ENCODE measurements around the gene ZNF773.
"Not testable (repeated sequence)": the region's sequence is repeated elsewhere in the genome, so short reads cannot be mapped to it uniquely, and the experiment has no call there.

The ZNF773 gene

DNA sequence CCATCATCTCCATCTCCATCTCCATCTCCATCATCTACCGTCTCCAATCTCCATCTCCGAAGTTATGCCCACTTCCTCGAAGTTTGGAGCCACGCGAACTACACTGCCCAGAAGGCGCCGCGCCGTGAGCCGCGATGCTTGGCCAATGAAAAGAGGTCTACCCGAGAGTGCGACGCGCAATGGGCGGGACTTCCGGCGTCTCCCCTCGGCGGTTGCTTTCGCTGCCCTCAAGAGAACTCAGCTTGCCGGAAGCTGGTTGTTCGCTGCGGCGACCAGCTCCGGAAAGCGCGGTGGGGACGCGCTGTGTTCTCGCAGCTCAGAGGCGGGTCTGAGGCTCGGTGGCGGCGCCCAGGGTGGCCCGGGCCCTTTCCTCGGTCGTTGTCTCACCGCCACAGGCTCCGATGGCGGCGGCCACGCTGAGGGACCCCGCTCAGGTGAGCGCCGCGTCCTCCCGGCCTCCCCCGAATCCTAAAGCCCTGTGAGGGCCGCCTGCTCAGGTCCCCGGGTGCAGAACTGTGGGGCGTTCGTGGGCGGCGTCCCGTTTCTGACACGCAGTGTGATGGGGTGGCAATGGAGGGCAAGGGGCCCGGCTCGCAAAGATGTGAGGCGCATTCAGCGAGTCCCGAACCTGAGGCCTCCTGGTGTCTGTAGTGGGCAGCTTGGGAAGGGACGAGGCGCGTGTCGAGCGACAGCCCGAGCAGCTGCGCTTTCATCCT lies at the start of gene ZNF773:
TSS of gene ZNF773 (plus strand) at position 259 of the 716 bp plus-strand sequence. CDS start at position 402, 143 bp downstream.
- DNase-seq = peak; percentile 44

DNA sequence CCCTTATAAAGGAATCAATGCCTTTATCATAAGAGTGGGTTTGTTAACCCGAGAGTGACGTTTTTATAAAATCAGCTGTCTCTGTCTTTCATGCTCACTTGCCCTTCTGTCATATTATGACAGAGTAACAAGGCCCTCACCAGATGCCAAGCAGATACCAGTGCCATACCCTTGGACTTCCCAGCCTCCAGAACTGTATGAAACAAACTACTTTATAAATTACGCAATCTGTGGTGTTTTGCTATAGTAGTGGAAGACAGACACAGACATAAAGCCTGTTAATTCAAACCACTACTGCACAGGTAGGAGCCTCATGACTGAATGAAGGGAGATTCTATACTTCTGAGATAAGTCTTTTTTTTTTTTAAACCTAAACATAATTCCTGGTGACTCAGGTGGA lies 47.4 kb upstream of the ZNF773 start:
- no peak for DNase-seq

DNA sequence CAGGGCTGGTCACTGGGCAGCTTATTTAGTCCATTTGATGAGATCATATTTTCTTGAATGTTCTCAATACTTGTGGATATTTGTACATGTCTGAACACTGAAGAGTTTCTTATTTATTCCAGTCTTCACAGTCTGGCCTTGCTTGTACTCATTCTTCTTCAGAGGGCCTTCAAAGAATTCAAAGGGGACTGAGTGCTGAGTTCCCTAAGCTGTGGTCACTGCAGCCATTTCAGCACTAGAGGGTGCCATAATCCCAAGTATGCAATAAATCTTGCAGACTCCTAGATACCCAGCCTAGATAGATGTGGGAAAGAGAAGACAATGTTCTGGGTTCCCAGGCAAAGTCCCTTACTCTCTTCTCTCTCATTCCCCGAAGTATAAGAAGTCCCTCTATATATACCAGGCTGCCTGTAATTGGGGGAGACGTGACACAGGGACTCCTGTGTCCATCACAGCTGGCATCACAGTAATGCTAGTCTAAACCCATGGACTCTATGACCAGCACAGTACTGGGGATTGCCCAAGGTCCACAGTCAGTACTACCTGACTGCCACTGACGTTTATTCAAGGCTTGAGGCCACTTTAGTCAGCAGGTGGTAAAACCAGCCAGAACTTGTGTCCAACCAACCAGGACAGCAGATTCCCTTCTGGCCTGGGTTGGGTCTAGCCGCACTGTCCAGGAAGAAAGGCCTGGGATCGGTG lies 33.9 kb upstream of the ZNF773 start:
- DNase-seq = no peak

DNA sequence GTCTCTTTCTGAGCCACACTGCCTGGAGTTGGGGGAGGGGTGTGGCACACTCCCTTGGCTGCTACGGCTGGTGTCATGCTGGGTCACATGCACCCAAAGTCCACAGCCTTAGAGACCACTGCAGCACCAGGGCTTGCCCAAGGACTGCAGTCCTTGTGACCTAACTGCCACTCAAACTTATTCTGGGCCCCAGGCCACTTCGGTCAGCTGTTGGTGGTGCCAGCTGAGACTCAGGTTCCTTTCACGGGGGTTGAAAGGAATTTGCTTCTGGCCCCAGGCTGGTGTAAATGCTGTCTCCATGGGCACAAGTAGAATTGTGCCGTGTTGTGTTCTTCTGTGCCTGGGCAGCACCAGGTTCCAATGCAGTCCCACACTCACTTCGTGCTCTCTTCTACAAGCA lies 33.2 kb upstream of the ZNF773 start:
- no peak for DNase-seq

DNA sequence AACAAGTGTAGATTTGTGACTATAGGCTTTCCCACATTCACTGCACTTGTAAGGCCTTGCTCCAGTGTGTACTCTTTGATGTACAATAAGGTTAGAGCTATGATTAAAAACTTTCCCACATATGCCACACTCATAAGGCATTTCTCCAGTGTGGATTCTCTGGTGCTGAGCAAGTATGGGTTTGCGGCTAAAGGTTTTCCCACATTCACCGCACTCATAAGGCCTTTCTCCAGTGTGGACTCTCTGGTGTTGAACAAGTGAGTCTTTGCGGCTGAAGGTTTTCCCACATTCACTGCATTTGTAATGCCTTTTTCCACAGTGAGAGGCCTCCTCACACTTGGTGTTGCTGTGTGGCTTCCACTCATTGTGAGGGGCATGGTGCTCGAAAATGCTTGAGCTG lies 26.1 kb upstream of the ZNF773 start:
- DNase-seq = no peak

DNA sequence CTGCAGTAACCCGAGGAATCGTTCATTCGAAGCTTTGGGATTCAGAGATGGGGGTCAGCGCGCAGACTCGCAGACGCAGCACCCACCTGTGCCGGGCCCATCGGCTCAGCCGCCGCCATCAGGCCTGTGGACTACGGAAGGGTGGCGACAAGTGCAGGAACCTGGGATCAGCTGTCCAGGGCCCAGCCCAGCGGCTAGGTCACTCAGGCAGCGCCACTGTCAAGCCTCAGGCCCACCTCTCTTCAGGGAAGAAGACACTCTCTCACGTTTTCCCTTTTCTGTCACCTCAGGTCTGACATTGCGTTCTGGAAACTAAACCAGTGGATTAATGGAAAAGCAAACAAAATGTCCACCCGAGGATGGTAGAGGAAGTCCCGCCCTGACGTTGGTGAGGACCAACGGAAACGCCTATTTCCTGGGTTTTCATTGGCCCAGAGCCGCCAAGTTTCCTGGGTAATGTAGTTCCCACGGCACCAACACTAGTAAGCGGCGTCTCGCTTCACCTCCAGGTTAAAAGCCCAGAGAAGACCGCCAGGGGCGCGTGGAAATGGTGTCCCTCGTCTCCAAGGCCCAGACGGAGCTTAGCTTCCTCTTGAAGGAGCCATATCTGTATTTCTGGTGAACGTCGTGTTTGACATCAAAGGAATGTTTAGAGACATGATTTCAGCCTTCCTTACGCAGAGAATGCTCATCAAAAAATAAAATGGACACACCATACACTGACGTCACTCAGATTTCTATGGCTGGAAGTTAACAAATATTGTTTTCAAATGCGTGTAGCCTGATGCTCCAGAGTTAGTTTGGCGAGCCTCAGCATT lies 22.3 kb upstream of the ZNF773 start, which contains the start of gene ZNF772:
TSS of gene ZNF772 (minus strand) at position 376 of the 818 bp plus-strand sequence. CDS start at position 119, 257 bp downstream.
- DNase-seq = peak; percentile 70

DNA sequence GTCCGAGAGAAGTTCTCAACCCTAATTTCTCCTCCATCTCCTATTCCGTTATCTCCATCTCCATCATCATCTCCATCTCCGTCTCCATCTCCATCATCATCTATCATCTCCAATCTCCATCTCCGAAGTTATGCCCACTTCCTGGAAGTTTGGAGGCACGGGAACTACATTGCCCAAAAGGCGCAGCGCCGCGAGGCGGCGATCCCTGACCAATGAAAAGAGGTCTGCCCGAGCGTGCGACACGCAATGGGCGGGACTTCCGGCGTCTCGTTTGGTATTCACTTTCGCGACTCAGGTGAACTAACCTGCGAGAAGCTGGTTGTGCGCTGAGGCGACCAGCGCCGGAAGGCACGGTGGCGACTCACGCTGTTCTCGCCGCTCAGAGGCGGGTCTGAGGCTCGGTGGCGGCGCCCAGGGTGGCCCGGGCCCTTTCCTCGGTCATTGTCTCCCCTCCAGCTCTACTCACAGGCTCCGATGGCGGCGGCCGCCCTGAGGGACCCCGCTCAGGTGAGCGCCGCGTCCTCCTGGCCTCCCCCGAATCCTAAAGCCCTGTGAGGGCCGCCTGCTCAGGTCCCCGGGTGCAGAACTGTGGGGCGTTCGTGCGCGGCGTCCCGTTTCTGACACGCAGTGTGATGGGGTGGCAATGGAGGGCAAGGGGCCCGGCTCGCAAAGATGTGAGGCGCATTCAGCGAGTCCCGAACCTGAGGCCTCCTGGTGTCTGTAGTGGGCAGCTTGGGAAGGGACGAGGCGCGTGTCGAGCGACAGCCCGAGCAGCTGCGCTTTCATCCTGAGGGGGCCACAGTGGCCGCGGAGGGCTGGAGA lies 12.1 kb upstream of the ZNF773 start, which contains the start of gene ZNF419:
TSS of gene ZNF419 (plus strand) at position 274 of the 822 bp plus-strand sequence. CDS start at position 475, 201 bp downstream.
- peak; percentile 63 for DNase-seq

DNA sequence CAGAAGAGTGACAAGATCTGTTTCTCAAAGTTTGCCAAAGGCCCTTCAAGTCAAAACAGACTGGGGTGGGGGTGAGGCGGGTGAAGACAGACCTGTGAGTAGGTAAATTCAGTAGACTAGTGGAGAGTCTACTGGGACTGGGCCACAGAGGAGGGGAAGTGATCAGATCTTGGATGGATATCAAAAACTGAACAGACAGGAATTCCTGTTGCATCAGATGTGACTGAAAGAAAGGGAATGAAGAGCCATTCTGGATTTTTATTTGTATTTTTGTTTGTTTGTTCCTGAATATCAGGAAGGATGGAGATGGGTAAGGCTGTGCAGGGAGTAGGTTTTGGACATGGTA lies 11.5 kb upstream of the ZNF773 start:
- not testable (repeated sequence) for DNase-seq

DNA sequence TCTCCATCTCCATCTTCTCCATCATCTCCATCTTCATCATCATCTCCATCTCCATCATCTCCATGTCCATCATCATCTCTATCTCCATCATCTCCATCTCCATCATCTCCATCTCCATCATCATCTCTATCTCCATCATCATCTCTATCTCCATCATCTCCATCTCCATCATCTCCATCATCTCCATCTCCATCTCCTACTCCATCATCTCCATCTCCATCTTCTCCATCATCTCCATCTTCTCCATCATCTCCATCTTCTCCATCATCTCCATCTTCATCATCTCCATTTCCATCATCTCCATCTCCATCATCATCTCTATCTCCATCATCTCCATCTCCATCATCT lies 432 bp upstream of the ZNF773 start:
- not testable (repeated sequence) for DNase-seq

DNA sequence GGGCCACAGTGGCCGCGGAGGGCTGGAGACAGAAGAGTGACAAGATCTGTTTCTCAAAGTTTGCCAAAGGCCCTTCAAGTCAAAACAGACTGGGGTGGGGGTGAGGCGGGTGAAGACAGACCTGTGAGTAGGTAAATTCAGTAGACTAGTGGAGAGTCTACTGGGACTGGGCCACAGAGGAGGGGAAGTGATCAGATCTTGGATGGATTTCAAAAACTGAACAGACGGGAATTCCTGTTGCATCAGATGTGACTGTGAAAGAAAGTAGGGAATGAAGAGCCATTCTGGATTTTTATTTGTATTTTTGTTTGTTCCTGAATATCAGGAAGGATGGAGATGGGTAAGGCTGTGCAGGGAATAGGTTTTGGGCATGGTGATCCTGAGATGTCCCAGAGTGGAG lies 662 bp downstream of the ZNF773 start:
- DNase-seq = not testable (repeated sequence)

DNA sequence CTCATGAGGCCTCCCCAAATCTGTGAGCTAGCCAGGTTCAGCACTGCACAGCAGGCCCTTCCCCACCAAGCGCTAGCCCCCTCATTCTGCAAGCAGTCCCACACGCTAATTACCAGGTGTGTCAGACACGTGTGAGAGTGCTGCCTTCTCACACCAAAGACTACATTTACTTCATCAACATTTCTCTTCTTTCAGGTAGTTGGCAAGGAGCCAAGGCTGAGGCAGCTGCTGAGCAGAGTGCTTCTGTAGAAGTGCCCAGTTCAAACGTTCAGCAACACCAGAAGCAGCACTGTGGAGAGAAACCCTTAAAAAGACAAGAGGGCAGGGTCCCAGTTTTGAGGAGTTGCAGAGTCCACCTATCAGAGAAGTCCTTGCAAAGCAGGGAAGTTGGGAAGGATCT lies 6.4 kb downstream of the ZNF773 start:
- DNase-seq = no peak

DNA sequence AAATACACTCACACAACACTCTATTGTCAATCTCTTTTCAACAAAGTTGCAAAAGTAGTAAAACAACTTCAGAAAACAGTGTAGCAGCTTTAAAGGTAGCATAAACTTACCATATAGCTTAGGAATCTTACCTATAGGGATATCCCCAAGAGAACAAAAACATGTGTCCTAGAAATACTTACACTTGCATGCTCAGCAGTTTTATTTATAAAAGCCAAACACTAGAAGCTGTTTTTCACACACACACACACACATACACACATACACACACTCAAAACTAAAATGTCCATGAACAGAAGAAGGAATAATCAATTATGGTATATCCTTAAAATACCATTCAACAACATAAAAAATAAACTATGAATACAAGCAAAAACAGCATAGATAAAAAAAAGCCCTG lies 11.7 kb downstream of the ZNF773 start:
- no peak for DNase-seq

DNA sequence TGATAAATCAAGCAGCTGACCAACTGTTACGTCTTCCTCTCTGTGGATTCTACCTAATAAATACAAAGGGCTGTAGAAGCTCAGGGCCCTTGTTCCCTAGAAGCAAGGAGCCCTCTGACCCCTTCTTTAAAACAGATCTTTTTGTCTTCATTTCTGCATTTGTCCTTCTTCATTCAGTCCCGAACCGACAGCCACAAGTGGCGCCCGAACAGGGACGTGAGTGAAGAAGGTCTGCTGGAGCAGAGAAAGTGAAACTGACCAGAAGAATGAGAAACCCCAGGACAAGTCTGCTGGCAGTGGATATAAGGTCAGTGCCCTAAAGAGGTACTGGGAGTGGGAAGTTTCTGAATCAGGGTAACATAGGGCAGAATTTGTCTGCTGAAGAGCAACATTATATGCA lies 13.1 kb downstream of the ZNF773 start:
- DNase-seq = no peak

DNA sequence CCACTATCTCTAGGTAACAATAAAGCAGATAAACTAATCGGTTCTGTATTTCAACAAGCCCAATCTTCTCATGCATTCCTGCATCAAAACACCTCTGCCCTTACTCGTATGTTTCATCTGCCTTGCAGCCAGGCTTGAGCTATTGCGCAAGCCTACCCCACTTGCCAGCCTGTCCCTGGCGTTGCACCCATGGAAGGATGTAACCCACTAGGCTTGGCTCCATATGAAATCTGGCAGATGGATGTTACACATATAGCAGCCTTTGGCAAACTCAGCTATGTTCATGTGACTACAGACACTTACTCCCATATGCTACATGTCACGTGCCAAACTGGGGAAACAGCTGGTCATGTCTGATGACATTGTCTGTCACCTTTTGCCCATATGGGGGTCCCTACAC lies 15.5 kb downstream of the ZNF773 start:
- DNase-seq = no peak

DNA sequence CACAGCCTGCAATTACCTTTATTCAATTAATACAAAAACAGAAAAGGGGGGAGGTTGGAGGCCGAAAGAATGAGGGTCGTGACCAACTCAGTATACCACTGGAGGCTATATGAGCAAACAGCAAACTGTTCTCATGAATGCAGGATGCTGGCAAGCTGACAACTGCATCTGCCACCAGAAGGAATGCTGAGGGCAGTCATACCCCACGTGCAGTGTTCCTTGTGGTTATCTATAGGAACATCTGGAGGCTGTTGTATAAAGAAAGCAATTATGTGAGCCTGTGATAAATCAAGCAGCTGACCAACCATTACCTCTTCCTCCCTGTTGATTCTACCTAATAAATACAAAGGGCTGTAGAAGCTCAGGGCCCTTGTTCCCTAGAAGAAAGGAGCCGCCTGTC lies 18.3 kb downstream of the ZNF773 start:
- DNase-seq = not testable (repeated sequence)

DNA sequence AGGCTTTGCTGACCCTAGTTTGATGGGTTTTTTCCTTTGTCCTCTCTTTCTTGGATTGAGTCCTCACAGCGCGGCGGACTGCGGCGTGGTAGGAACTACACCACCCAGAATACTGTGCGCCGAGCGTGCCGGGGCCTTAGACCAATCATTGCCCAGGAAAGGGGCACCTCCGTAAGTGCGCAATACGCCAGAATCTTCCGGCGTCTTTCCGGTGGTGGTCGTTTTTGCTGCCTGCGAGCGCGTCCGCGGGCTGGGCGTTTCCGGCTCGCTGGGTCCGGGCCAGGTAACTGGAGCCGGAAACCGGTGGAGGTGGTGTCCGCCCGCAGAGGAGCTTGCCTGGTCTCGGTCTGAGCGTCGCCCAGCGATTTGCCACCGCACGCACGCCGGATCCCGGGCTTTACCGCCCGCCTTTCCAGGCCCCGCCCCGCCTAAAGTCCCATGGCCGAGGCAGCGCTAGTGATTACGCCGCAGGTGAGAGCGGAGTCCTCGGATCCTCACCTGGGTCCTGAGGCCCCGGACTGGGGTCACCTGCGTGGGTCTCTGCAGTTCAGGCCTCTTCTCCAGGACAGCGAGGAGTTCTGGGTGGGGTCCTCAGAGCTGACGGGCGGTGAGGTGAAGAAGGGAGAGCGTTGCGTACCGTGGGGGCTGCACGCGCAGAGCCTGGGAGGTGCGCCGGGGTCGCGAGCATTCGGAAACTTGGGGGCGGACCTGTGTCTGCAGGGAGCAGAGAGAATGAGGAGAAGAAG lies 27.6 kb downstream of the ZNF773 start, which contains the start of gene ZNF549:
TSS of gene ZNF549 (plus strand) at position 221 of the 746 bp plus-strand sequence. CDS start at position 439, 218 bp downstream.
- DNase-seq = peak; percentile 64

DNA sequence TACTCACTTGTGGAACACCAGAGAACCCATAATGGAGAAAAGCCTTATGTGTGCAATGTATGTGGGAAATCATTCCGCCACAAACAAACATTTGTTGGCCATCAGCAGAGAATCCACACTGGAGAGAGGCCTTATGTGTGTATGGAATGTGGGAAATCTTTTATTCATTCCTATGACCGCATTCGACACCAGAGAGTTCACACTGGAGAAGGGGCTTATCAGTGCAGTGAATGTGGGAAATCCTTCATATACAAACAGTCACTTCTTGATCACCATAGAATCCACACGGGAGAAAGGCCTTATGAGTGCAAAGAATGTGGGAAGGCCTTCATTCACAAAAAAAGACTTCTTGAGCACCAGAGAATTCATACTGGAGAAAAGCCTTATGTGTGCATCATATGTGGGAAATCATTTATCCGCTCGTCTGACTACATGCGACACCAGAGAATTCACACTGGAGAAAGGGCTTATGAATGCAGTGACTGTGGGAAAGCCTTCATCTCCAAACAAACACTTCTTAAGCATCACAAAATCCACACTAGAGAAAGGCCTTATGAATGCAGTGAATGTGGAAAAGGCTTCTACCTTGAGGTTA lies 38.3 kb downstream of the ZNF773 start:
- no peak for DNase-seq

DNA sequence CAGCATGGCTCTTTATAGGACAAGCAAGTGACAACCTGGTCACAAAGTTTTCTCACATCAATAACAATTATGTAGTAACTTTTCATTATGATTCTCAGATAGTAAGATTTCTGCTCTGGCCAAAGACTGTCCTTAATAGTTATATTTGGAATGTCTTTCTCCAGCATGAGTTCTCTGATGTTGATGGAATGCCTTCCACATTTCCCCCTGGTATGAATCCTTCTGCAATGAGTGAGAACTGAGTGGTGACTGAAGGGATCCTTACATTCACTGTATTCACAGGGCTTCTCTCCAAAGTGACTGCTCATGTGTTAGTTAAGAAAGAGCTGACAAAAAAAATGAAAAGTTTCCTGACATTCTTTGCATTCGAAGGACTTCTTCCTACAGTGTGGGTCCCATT lies 46.8 kb downstream of the ZNF773 start:
- no peak for DNase-seq

DNA sequence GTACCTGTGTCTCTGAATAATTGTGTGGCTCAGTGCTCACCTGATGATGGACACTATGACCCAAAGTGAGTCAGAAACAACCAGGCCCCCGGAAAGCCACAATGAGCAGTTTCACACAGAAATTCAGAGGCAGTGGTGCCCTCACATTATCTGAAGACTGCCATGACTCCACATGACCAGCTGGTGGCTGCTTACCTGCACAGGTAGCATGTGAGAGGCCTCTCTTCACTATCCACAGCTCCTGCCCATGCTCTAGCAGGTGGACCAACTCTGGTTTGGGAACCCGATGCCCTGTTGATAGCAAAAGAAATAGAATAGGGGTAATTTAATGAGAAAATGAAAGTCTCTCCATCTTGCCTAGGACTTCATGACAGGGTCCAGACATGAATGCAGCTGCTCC lies 52.7 kb downstream of the ZNF773 start:
- DNase-seq = no peak

DNA sequence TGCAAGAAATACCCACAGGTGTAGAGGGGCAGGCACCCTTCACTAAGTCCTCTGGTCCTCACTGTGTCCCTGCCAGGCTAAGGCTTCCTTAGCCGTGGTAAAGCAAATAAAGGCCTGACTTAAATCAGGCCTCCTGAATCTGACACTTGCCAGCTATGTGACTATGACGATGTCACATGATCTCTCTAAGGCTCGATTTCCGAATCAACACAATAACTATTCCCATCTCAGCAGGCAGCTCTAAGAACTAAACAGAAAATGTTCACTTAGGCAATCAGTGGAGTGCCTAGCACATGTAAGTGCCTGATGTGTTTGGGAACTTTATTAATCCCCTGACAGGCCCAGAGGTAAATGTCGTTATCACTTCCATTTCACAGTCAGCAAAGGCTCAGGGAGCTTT lies 57.9 kb downstream of the ZNF773 start:
- DNase-seq = no peak

Data from 8988T (cell line).